Measurements from ENCODE around the gene CCR9.

- TF ChIP-seq TAF1 (IDR thresholded peaks at IDR 0.05; ENCODE audit: low read depth) (no peak), RAD21 (IDR thresholded peaks at IDR 0.05; ENCODE audit: low read depth) (peak; percentile 7; the same call in 1 of the 2 replicates), CREB1 (IDR thresholded peaks at IDR 0.05; ENCODE audit: low read depth) (no peak), NFIC (IDR thresholded peaks at IDR 0.05) (peak; percentile 78), YY1 (IDR thresholded peaks at IDR 0.05; ENCODE audit: low read depth) (no peak), TCF12 (IDR thresholded peaks at IDR 0.05; ENCODE audit: low read depth) (no peak)
- TF ChIP-seq, protein P1, sequence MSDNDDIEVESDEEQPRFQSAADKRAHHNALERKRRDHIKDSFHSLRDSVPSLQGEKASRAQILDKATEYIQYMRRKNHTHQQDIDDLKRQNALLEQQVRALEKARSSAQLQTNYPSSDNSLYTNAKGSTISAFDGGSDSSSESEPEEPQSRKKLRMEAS (IDR thresholded peaks at IDR 0.05) = no peak
- TF ChIP-seq, protein P2, sequence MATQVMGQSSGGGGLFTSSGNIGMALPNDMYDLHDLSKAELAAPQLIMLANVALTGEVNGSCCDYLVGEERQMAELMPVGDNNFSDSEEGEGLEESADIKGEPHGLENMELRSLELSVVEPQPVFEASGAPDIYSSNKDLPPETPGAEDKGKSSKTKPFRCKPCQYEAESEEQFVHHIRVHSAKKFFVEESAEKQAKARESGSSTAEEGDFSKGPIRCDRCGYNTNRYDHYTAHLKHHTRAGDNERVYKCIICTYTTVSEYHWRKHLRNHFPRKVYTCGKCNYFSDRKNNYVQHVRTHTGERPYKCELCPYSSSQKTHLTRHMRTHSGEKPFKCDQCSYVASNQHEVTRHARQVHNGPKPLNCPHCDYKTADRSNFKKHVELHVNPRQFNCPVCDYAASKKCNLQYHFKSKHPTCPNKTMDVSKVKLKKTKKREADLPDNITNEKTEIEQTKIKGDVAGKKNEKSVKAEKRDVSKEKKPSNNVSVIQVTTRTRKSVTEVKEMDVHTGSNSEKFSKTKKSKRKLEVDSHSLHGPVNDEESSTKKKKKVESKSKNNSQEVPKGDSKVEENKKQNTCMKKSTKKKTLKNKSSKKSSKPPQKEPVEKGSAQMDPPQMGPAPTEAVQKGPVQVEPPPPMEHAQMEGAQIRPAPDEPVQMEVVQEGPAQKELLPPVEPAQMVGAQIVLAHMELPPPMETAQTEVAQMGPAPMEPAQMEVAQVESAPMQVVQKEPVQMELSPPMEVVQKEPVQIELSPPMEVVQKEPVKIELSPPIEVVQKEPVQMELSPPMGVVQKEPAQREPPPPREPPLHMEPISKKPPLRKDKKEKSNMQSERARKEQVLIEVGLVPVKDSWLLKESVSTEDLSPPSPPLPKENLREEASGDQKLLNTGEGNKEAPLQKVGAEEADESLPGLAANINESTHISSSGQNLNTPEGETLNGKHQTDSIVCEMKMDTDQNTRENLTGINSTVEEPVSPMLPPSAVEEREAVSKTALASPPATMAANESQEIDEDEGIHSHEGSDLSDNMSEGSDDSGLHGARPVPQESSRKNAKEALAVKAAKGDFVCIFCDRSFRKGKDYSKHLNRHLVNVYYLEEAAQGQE (IDR thresholded peaks at IDR 0.05; ENCODE audit: low read depth) = no peak
These were observed 4.1 kb downstream of the CCR9 start for GRCh38 chr3:45890405-45890804.
